ENCODE measurements around the gene B4GALNT3.

Gene B4GALNT3

GRCh38 chr12:604956-605355 lies 145.2 kb downstream of the B4GALNT3 start:
- TF ChIP-seq CTCF (IDR thresholded peaks at IDR 0.05; ENCODE audit: control insufficient read depth, insufficient read depth, low read depth, low read length, missing control alignments), result no peak
- H3K4me3 ChIP-seq (ENCODE audit: control insufficient read depth, low read depth, low read length), result no peak overlapping the region

GRCh38 chr12:607541-608001 lies 147.8 kb downstream of the B4GALNT3 start:
- no peak for TF ChIP-seq CTCF (IDR thresholded peaks at IDR 0.05; ENCODE audit: control insufficient read depth, insufficient read depth, low read depth, low read length, missing control alignments)
- DNase-seq (ENCODE audit: low read depth), result no peak
- no peak overlapping the region for H3K4me3 ChIP-seq (ENCODE audit: control insufficient read depth, low read depth, low read length)

More at GRCh38 chr12:604956-605355, 145.2 kb downstream of the B4GALNT3 start:
- no peak for DNase-seq (ENCODE audit: low read depth)

- no peak overlapping the region for H3K4me3 ChIP-seq (ENCODE audit: control insufficient read depth, low read depth, low read length)
- DNase-seq (ENCODE audit: low read depth), result no peak
- TF ChIP-seq CTCF (IDR thresholded peaks at IDR 0.05; ENCODE audit: control insufficient read depth, insufficient read depth, low read depth, low read length, missing control alignments), result no peak
Observed at GRCh38 chr12:608413-608812, 148.7 kb downstream of the B4GALNT3 start.

DNA sequence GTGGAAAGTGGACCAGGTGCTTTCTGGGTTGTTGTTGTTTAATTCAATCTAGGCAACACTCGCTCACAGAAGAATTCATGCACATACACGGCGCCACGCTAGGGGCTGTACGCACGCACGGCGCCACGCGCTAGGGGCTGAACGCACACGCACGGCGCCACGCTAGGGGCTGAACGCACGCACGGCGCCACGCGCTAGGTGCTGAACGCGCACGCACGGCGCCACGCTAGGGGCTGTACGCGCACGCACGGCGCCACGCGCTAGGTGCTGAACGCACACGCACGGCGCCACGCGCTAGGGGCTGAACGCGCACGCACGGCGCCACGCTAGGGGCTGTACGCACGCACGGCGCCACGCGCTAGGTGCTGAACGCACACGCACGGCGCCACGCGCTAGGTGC lies 149.2 kb downstream of the B4GALNT3 start:
- TF ChIP-seq CTCF (IDR thresholded peaks at IDR 0.05; ENCODE audit: control insufficient read depth, insufficient read depth, low read depth, low read length, missing control alignments), result no peak
- DNase-seq (ENCODE audit: low read depth), result no peak

GRCh38 chr12:611721-612120 lies 152.0 kb downstream of the B4GALNT3 start:
- DNase-seq (ENCODE audit: low read depth), result no peak
- no peak for TF ChIP-seq CTCF (IDR thresholded peaks at IDR 0.05; ENCODE audit: control insufficient read depth, insufficient read depth, low read depth, low read length, missing control alignments)
- H3K4me3 ChIP-seq (ENCODE audit: control insufficient read depth, low read depth, low read length), result no peak overlapping the region

More for the DNA sequence above, 149.2 kb downstream of the B4GALNT3 start:
- no peak overlapping the region for H3K4me3 ChIP-seq (ENCODE audit: control insufficient read depth, low read depth, low read length)

DNA sequence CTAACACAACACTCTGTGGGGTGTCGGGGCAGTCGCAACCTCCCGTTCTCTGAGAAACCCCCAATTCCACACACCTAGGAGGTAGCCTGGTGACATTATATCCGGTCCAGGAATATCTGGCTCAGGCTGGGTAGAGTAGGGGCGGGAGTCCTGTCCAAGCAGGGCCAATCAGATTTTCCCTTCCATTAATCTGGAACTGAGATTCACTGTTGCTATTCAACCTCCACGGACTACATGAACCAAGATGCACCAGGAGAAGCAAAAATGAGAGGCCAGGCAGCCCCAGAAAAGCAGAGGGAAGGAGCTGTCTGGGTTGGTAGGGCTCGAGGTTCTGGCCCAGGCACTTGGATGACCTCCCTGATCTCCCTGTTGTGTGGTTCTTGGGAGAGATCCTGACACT lies 152.6 kb downstream of the B4GALNT3 start:
- H3K4me3 ChIP-seq (ENCODE audit: control insufficient read depth, low read depth, low read length), result no peak overlapping the region
- no peak for DNase-seq (ENCODE audit: low read depth)
- TF ChIP-seq CTCF (IDR thresholded peaks at IDR 0.05; ENCODE audit: control insufficient read depth, insufficient read depth, low read depth, low read length, missing control alignments), result no peak

GRCh38 chr12:612886-613285 lies 153.1 kb downstream of the B4GALNT3 start:
- no peak for TF ChIP-seq CTCF (IDR thresholded peaks at IDR 0.05; ENCODE audit: control insufficient read depth, insufficient read depth, low read depth, low read length, missing control alignments)
- no peak for DNase-seq (ENCODE audit: low read depth)
- no peak overlapping the region for H3K4me3 ChIP-seq (ENCODE audit: control insufficient read depth, low read depth, low read length)
